IMR-90 (cell line): Measurements from ENCODE around the gene NCKAP5. TPM values are rescaled to one million over a fixed set of nuclear protein-coding genes. Genes with fewer than 3 reads are reported as not detected.
A peak's percentile ranks its signal among the peaks of the same experiment; 100 is the strongest.

Experiments used
- ATAC-seq: fragments of 200-7000 bp; cut with Tn5 transposase; 2 replicates; pipeline ENCODE4 v1.9.1; 2020; ENCODE audit warnings: low read depth, mild to moderate bottlenecking, moderate library complexity
- BruUV-seq: library from RNA; stranded (reverse); fragments of 400-500 nt; replicated peaks from 2 replicates; lab custom pipeline; 2021; lab: Mats Ljungman, UMichigan
- CTCF ChIA-PET: fragments of 300-600 bp; formaldehyde crosslinking; extraction: SDS; loops from one replicate; lab custom pipeline; 2021; ENCODE audit warnings: antibody characterized with exemption; lab: Yijun Ruan, JAX
- POLR2A ChIA-PET: fragments of 300-600 bp; sonication (Branson Sonifier 250); formaldehyde crosslinking; loops from one replicate; lab custom pipeline; 2022; ENCODE audit warnings: antibody characterized with exemption; ENCODE audit not compliant: unreplicated experiment; lab: Charles Lee
- DNase-seq: peaks from one replicate; pipeline ENCODE4 v3.0.0; 2013
- H2AFZ ChIP-seq: replicated peaks from 2 replicates; pipeline ENCODE3; 2013; ENCODE audit warnings: low read length, mild to moderate bottlenecking; ENCODE audit not compliant: poor library complexity
- H2AK5ac ChIP-seq: 2 replicates; pipeline ENCODE4 v1.6.1; 2013; ENCODE audit warnings: low read depth, low read length, inconsistent platforms
- H2AK9ac ChIP-seq: replicated peaks from 2 replicates; pipeline ENCODE3; 2013; ENCODE audit warnings: mild to moderate bottlenecking, low read depth, low read length, moderate library complexity; ENCODE audit not compliant: poor library complexity
- H2BK120ac ChIP-seq: 2 replicates; pipeline ENCODE4 v1.6.1; 2013; ENCODE audit warnings: low read depth, low read length, inconsistent platforms
- H2BK15ac ChIP-seq: 3 replicates; pipeline ENCODE4 v1.6.1; 2013; ENCODE audit warnings: low read depth, low read length, inconsistent platforms
- H2BK20ac ChIP-seq: 2 replicates; pipeline ENCODE4 v1.6.1; 2013; ENCODE audit warnings: low read depth, mild to moderate bottlenecking, inconsistent platforms, low read length, moderate library complexity
- H2BK5ac ChIP-seq: 2 replicates; pipeline ENCODE4 v1.6.1; 2013; ENCODE audit warnings: mild to moderate bottlenecking, low read depth, low read length, inconsistent platforms; ENCODE audit not compliant: poor library complexity, severe bottlenecking
- H3K14ac ChIP-seq: replicated peaks from 2 replicates; pipeline ENCODE4 v1.6.1; 2013; ENCODE audit warnings: low read depth, low read length, inconsistent platforms
- H3K18ac ChIP-seq: 2 replicates; pipeline ENCODE4 v1.6.1; 2013; ENCODE audit warnings: low read depth, low read length, control low read depth
- H3K23ac ChIP-seq: 2 replicates; pipeline ENCODE4 v1.6.1; 2013; ENCODE audit warnings: low read depth, low read length, inconsistent platforms
- H3K27ac ChIP-seq: 2 replicates; pipeline ENCODE4 v1.5.1; 2013; ENCODE audit warnings: mild to moderate bottlenecking, control low read depth, low read length; ENCODE audit not compliant: insufficient read depth
- H3K27me3 ChIP-seq: 2 replicates; pipeline ENCODE4 v1.6.1; 2013; ENCODE audit warnings: low read length; ENCODE audit not compliant: control insufficient read depth, insufficient read depth
- H3K36me3 ChIP-seq: 2 replicates; pipeline ENCODE4 v1.6.1; 2013; ENCODE audit warnings: low read length, mixed read lengths; ENCODE audit not compliant: control insufficient read depth, insufficient read depth
- H3K4ac ChIP-seq: 2 replicates; pipeline ENCODE4 v1.6.1; 2013; ENCODE audit warnings: low read depth, low read length, inconsistent platforms
- H3K4me1 ChIP-seq: 2 replicates; pipeline ENCODE4 v1.6.1; 2013; ENCODE audit warnings: low read length, mixed read lengths; ENCODE audit not compliant: control insufficient read depth, insufficient read depth
- H3K4me2 ChIP-seq: 2 replicates; pipeline ENCODE4 v1.6.1; 2013; ENCODE audit warnings: low read depth, mild to moderate bottlenecking, control low read depth, low read length, moderate library complexity
- H3K4me3 ChIP-seq: 2 replicates; pipeline ENCODE4 v1.5.1; 2013; ENCODE audit warnings: low read depth, mild to moderate bottlenecking, control low read depth, low read length, moderate library complexity; ENCODE audit not compliant: insufficient read depth
- H3K56ac ChIP-seq: 2 replicates; pipeline ENCODE4 v1.6.1; 2013; ENCODE audit warnings: low read length, inconsistent platforms; ENCODE audit not compliant: insufficient read depth; ENCODE audit errors: extremely low read depth
- H3K79me1 ChIP-seq, 2 experiments: 2 replicates each; pipeline ENCODE4 v1.6.1; 2013; ENCODE audit warnings: low read length in 2 of 2, inconsistent platforms in 1 of 2, low read depth in 1 of 2
- H3K9ac ChIP-seq: 2 replicates; pipeline ENCODE4 v1.6.1; 2013; ENCODE audit warnings: low read depth, low read length, control low read depth
- H3K9me1 ChIP-seq: 2 replicates; pipeline ENCODE4 v1.6.1; 2013; ENCODE audit warnings: low read length, inconsistent platforms; ENCODE audit not compliant: insufficient read depth
- H3K9me3 ChIP-seq: 2 replicates; pipeline ENCODE4 v1.6.1; 2013; ENCODE audit warnings: low read length; ENCODE audit not compliant: control insufficient read depth, insufficient read depth
- H4K20me1 ChIP-seq: 2 replicates; pipeline ENCODE4 v1.6.1; 2013; ENCODE audit warnings: low read length, inconsistent platforms; ENCODE audit not compliant: insufficient read depth
- H4K5ac ChIP-seq: 2 replicates; pipeline ENCODE4 v1.6.1; 2013; ENCODE audit warnings: mild to moderate bottlenecking, low read depth, low read length, control low read depth
- H4K8ac ChIP-seq, 2 experiments: 2 replicates each; pipeline ENCODE4 v1.6.1; 2013; ENCODE audit warnings: low read depth in 2 of 2, low read length in 2 of 2, control low read depth in 1 of 2, inconsistent platforms in 1 of 2
- H4K91ac ChIP-seq: 2 replicates; pipeline ENCODE4 v1.6.1; 2013; ENCODE audit warnings: low read depth, low read length, inconsistent platforms; ENCODE audit not compliant: insufficient read depth
- BHLHE40 ChIP-seq: fragments of 150-350 bp; IDR thresholded peaks from 2 replicates; pipeline ENCODE4 v1.6.1; 2016; ENCODE audit warnings: mild to moderate bottlenecking, low read depth, low read length
- MAFK ChIP-seq: IDR thresholded peaks from 2 replicates; pipeline ENCODE4 v1.6.1; 2012; ENCODE audit warnings: low read depth, low read length, improper control_type of control experiment
- NFE2L2 ChIP-seq: fragments of 150-350 bp; IDR thresholded peaks from 2 replicates; pipeline ENCODE4 v1.6.1; 2016; ENCODE audit warnings: low read depth, mild to moderate bottlenecking, low read length
- POLR2A ChIP-seq: IDR thresholded peaks from 2 replicates; pipeline ENCODE4 v1.6.1; 2012; ENCODE audit warnings: mild to moderate bottlenecking, low read depth, low read length
- RAD21 ChIP-seq: IDR thresholded peaks from 2 replicates; pipeline ENCODE4 v1.6.1; 2012; ENCODE audit warnings: low read length, improper control_type of control experiment
- RFX5 ChIP-seq: IDR thresholded peaks from 2 replicates; pipeline ENCODE4 v1.8.0; 2012; ENCODE audit warnings: low read depth, mild to moderate bottlenecking, low read length, moderate library complexity
- WGBS, 2 experiments: methylation state at CpG; one replicate each; pipeline versions ENCODE4 v1.1.5 to v1.1.7; 2013; ENCODE audit warnings: missing lambda C conversion rate in 2 of 2; ENCODE audit not compliant: insufficient read length in 1 of 2; ENCODE audit errors: extremely low coverage in 2 of 2; 5-methylcytosine and 5-hydroxymethylcytosine counted together
- dilution Hi-C: fragments of 300-500 bp; cut with HindIII; formaldehyde crosslinking; loops from one replicate; pipeline ENCODE4 v1.14.3; 2018; ENCODE audit warnings: low sequenced_read_pairs; ENCODE audit not compliant: unreplicated experiment
- in situ Hi-C: fragments of 300-500 bp; cut with MboI; formaldehyde crosslinking; loops from 3 replicates; pipeline ENCODE4 v1.14.3; 2019; ENCODE audit warnings: low sequenced_read_pairs, inconsistent platforms, mixed read lengths
- intact Hi-C: fragments of 100-400 bp; cut with micrococcal nuclease; formaldehyde crosslinking; loops from 2 replicates; pipeline ENCODE4 v1.10.0; 2022
- polyA plus RNA-seq, 3 experiments: library from polyadenylated mRNA; depleted of rRNA; stranded (reverse); fragments of >200 nt; gene quantifications; 2 replicates each; pipeline ENCODE4 v1.2.3, GENCODE V29; 2012; ENCODE audit warnings: low replicate concordance in 1 of 3
- total RNA-seq: library from RNA; depleted of rRNA; stranded (reverse); fragments of >200 nt; gene quantifications from 2 replicates; pipeline ENCODE4 v1.2.3, GENCODE V29; 2012
- TF ChIP-seq, protein P1 (sequence below): fragments of 150-350 bp; IDR thresholded peaks from 2 replicates; pipeline ENCODE4 v1.6.1; 2016; ENCODE audit warnings: low read depth, mild to moderate bottlenecking, low read length, moderate library complexity, borderline replicate concordance
- TF ChIP-seq, protein P2 (sequence below): fragments of 150-350 bp; IDR thresholded peaks from 2 replicates; pipeline ENCODE4 v1.6.1; 2017; ENCODE audit warnings: mild to moderate bottlenecking, antibody characterized with exemption, low read length, low read depth

Gene NCKAP5
- total and polyA plus RNA-seq, 2 of the 4 experiments (the other 2 are of a cell fraction), result 2.7 to 3.9 TPM

- Histone ChIP-seq H3K36me3 (no peaks in the 10 kb centered on the region), H3K23ac (no peak overlapping the region)
These were observed 43.2 kb downstream of the NCKAP5 start for GRCh38 chr2:133525090-133525489.

More at GRCh38 chr2:133525090-133525489, 43.2 kb downstream of the NCKAP5 start:
- in situ Hi-C loops (no loop called here), intact Hi-C loops (no loop called here), dilution Hi-C loops (no loop called here)
- ChIA-PET CTCF (no interaction called here), POLR2A (no interaction called here)
- H3K79me1 ChIP-seq, result no peaks in the 10 kb centered on the region; a peak in 1 of 4 replicates
- no peaks in the 10 kb centered on the region for H3K9me3 ChIP-seq
- WGBS, 2 experiments, result no CpG with 5 or more reads among the region's 2 CpGs
- H3K27me3 ChIP-seq, result no peaks in the 10 kb centered on the region
- no peak overlapping the region for H2AK9ac ChIP-seq
- H3K9me1 ChIP-seq, result 0 out of 2 replicates have a peak, but pooled peaks cover 2% of the 10 kb centered on the region
- no peak overlapping the region for H3K56ac ChIP-seq
- no peak overlapping the region; the same call in 1 of the 2 replicates for H4K91ac ChIP-seq
- H2BK120ac ChIP-seq, result no peak overlapping the region
- no peak overlapping the region for H2AFZ ChIP-seq
- H3K9ac ChIP-seq, result no peak overlapping the region
- H4K8ac ChIP-seq, result no peak overlapping the region
- peaks cover 16% of the 10 kb centered on the region for H3K4me1 ChIP-seq
- H2AK5ac ChIP-seq, result no peak overlapping the region
- H4K20me1 ChIP-seq, result no peaks in the 10 kb centered on the region
- H2BK5ac ChIP-seq, result no peak overlapping the region
- no peak for ATAC-seq
- no peak overlapping the region for H3K4me2 ChIP-seq
- no peak overlapping the region for H3K4me3 ChIP-seq
- H2BK20ac ChIP-seq, result peak overlapping the region; percentile 42; the same call in 1 of the 2 replicates
- no peak overlapping the region for H3K27ac ChIP-seq
- no peak overlapping the region for H3K14ac ChIP-seq
- H3K18ac ChIP-seq, result peak overlapping the region; percentile 60; the same call in 1 of the 2 replicates
- DNase-seq, result no peak
- H2BK15ac ChIP-seq, result no peak overlapping the region
- peak overlapping the region; percentile 43; the same call in 1 of the 2 replicates for H4K5ac ChIP-seq
- H3K4ac ChIP-seq, result no peak overlapping the region
- no TSS peak for BruUV-seq
- TF ChIP-seq, protein P1, sequence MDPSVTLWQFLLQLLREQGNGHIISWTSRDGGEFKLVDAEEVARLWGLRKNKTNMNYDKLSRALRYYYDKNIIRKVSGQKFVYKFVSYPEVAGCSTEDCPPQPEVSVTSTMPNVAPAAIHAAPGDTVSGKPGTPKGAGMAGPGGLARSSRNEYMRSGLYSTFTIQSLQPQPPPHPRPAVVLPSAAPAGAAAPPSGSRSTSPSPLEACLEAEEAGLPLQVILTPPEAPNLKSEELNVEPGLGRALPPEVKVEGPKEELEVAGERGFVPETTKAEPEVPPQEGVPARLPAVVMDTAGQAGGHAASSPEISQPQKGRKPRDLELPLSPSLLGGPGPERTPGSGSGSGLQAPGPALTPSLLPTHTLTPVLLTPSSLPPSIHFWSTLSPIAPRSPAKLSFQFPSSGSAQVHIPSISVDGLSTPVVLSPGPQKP, result no peak
- TF ChIP-seq POLR2A (no peak), RAD21 (no peak), BHLHE40 (no peak), MAFK (no peak), NFE2L2 (no peak), RFX5 (no peak)
- TF ChIP-seq, protein P2, sequence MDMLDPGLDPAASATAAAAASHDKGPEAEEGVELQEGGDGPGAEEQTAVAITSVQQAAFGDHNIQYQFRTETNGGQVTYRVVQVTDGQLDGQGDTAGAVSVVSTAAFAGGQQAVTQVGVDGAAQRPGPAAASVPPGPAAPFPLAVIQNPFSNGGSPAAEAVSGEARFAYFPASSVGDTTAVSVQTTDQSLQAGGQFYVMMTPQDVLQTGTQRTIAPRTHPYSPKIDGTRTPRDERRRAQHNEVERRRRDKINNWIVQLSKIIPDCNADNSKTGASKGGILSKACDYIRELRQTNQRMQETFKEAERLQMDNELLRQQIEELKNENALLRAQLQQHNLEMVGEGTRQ, result no peak
